Measurements from ENCODE around the gene TMEM92.
A peak's percentile ranks its signal among the peaks of the same experiment; 100 is the strongest.

DNA sequence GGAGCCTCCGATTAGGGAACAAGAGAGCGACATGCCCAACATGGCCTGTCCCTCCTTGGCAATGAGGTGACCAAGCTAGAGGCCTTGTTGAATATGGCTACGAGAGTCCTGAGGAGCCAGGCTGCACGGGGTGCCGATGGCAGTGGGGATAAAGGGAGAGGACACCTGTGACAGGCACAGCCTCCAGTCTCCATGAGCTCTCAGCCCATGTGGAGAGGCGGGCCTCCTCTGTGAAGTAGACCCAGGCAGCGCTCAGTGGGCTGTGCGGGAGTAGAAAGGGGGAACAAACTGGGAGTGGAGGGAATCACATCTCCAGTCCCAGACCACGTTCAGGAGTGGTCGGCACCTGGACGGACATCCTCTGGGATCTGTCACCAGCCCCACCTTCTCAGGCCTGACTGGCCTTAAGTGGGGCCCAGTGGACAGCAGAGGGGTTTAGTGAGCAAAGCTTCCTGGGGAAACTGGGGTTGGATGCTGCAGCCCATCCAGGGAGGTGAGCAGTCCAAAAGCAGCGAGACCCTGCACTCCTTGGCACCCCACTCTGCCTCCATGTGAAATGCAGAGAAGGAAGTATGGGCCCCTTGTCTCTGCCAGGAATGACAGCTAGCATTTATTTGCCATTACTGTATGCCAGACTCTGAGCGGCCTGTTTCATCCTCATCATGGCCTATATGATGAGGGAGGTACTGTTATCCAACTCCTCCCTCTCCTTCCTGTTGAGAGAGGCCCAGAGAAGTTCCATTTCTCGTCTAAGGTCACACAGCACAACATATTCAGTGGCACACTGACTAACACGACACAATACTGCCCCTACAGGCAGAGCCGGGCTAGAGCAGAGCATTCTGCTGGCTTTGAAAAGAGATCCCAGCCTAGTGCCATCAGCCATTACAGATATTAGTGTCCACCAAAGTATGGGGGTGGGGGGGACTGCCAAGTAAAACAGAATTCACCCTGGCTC, 4.5 kb upstream of the TMEM92 start:
- TF ChIP-seq CTCF (IDR thresholded peaks at IDR 0.05) (peak; percentile 65 to 86 (median 82)), EP300 (IDR thresholded peaks at IDR 0.05) (no peak)
